ENCODE measurements around the gene LRRC27.

The LRRC27 gene

GRCh38 chr10:132390170-132390920, 58.4 kb downstream of the LRRC27 start:
- DNase-seq (ENCODE audit: low read depth in 2 of 2) = no peak

DNA sequence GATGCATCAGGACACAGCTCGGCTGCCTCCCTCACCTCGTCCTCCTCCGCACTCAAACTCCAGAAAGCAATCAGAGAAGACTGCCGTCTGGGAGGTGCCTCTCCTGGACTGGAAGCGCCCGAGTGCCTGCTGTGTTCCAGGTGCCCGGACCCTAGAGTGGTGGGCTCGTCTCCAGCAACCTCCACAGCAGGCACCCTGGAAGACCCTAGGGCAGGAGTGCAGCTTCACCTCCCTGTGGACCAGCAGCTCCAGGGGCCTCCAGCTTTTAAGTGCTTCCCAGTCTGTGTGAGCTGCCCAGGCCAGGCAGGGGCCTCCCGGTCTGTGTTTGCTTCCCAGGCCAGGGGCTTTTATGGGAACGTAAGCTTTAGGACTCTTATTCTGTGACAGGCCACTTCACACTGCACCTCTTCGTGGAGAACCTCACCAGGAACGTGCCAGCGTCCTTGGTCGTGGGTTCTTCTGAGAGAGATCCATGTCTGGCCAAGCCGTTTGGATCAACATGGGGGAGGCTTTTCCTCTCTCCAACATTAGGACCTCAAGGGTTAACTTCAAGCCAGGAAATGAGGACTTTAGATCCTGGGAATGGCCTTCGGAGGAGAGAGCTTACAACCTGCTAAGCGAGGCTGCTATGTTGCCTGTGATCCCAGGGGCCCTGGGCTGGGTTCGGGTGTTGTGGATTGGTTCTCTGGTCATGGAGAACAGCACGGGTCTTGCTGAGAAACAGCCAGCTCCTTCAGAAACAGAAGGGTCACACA, 59.1 kb downstream of the LRRC27 start:
- no peak for DNase-seq (ENCODE audit: low read depth in 2 of 2)

DNA sequence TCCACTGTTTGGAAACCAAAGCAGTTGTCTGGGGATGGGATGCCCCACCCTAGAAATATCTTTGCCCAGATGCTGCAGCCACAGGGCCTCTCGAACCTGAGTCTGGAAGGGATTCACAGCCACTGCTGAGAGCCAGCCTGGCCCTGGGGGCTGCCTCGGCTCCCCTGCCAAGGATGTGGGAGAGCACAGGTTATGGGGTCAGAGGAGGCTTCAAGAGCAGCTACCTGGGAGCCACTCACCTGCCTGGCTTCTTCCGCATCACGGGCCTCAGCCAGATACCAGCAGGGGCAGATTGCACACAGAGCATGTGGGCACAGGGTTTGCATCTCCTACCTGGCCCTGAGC, 59.7 kb downstream of the LRRC27 start:
- no peak for DNase-seq (ENCODE audit: low read depth in 2 of 2)

DNA sequence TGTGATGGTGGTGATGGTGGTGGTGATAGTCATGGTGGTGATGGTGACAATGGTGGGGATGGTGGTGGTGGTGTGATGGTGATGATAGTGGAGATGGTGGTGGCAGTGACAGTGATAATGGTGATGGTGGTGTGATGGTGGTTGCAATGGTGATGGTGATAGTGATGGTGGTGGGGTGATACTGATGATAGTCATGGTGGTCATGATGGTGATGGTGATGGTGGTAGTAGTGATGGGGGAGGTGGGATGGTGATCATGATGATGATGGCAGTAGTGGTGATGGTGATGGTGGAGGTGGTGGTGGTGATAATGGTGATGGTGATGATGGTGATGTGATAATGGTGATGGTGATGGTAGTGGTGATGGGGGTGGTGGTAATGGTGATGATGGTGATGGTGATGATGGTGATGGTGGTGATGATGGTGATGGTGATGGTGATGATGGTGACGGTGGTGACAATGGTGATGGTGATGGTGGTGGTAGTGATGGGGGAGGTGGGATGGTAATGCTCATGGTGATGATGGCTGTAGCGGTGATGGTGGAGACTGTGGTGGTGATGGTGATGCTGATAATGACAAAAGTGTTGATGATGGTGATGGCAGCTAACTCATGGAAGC, 60.3 kb downstream of the LRRC27 start:
- DNase-seq (ENCODE audit: low read depth in 2 of 2) = no peak

DNA sequence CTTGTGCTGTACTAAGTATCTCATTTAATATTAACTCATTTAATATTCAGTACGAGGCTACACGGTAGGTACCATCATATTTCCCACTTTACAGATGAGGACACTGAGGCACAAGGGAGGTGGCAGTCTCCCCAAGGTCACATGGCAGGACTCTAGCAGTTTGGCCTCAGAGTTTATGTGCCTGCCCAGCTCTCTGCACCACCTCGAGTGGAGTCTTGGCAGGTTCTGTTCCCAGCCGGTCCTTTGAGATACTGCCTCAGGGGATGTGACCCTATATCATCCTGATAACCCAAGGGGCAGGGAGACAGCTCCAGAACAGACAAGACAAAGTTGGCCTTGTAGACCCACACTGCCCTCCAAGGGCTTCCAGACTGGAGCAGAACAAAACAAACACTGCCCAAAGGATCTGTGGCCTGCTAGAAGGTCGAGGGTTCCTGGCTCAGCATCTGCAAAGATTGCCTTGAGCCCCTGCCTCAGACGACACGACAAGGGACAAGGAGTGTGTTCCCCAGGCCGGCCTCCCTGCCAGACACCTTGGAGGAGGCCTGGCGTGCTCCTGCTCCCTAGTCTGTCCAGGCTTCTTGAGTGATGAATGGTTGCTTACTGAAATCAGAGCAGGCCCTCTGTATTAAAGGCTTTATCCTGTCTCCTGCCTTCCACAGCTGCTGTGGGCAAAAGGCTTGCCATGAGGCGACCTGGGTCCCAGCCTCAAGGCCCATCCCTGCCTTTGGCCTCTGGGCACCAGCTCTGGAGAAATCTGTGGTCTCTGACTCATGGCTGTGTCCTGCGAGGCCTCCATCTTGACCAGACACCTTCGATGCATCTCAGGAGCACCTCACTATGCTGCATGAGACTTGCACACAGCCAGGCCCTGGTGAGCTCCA, 61.1 kb downstream of the LRRC27 start:
- no peak for DNase-seq (ENCODE audit: low read depth in 2 of 2)

DNA sequence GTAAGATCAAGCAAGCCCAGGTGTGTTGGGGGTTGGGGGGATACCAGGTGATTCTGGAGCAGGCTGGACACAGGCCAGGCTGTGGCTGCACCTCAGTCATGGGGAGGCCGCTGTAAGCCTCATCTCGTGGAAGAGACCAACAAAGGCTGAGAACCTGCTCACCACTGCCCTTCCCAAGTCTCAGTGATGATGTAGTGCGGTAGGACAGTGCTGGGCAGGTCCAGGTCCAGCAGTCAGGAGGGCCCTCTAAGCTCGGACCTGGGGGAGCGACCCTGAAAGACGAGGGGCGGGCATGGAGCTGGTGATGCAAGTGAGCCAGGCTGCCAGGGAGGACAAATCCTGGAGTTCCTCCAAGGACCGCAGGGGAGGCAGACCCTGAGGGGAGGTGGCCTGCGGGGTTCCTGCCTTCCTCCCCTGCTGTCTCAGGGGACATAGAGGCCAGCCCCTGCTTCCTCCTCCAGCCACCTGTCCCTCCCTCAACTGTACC, 61.7 kb downstream of the LRRC27 start:
- no peak for DNase-seq (ENCODE audit: low read depth in 2 of 2)

GRCh38 chr10:132394201-132394811, 62.3 kb downstream of the LRRC27 start:
- no peak for DNase-seq (ENCODE audit: low read depth in 2 of 2)

DNA sequence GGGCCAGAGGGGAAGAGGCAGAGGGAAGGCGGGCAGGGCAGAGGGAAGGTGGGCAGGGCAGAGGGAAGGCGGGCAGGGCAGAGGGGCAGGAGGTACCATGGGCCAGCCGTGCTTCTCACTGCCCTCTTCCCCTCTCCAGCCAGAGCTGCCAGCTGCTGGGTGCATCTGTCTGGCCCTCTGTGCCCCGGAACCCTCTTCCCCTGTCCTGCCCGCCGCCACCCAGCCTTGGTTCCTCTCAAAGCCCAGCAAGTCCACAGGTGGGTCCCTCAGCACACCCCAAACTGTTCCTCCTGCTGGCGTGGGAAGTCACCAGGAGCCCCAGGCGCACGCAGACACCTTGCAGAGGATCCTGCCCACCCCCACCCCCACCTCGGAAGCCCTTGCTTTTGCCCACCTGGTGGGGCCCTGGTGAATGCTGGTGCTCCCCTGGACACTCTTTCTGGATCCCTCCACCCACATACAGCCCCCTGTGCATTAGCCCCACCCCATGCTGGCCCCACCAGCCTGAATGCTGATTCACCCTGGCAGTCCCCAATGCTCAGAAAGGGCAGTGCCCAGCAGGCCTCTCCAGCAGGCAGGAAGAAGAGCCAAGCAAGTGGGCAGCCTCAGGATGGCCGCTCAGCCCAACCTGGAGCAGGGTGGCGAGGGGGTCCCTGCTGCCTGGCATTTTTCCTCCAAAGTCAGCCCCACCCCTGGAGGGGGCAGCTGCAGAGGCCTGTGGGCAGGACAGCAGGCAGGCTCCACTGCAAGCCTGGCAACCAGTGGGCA, 63.1 kb downstream of the LRRC27 start:
- no peak for DNase-seq (ENCODE audit: low read depth in 2 of 2)

GRCh38 chr10:132395704-132396493, 63.9 kb downstream of the LRRC27 start:
- DNase-seq (ENCODE audit: low read depth in 2 of 2) = no peak

DNA sequence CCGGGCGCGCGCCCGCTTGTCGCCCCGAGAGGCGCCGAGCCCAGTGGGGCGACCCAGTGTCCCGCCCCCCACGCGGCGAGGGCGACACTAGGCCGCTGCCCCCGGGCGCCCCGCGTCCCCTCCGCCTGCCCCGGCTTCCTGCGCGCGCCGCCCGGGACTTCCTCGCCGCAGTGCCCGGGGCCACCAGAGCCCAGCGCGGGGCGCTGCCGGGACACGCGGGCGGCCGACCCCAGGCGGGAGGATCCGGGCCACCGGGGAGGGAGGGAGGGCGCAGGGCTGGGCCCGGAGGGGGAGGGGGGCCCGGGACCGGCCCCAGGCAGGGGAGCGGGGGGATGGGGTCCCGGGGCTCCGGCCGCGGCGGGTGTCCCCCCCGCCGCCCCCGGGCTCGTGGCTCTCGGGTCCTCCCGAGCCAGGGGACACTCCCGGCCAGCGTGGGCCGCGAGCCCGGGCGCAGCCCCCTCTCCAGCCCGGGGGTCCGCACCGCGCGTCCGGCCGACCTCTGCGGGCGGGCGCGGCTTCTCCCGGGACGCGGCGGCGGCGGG, 64.6 kb downstream of the LRRC27 start:
- DNase-seq (ENCODE audit: low read depth in 2 of 2) = peak; percentile 29

GRCh38 chr10:132397036-132397541, 65.1 kb downstream of the LRRC27 start, which contains the start of gene PWWP2B:
Gene PWWP2B, plus strand, starts transcription at chr10:132397200. Its CDS starts 27 bp downstream, at chr10:132397227.
- peak; percentile 25 to 27 for DNase-seq (ENCODE audit: low read depth in 2 of 2)

DNA sequence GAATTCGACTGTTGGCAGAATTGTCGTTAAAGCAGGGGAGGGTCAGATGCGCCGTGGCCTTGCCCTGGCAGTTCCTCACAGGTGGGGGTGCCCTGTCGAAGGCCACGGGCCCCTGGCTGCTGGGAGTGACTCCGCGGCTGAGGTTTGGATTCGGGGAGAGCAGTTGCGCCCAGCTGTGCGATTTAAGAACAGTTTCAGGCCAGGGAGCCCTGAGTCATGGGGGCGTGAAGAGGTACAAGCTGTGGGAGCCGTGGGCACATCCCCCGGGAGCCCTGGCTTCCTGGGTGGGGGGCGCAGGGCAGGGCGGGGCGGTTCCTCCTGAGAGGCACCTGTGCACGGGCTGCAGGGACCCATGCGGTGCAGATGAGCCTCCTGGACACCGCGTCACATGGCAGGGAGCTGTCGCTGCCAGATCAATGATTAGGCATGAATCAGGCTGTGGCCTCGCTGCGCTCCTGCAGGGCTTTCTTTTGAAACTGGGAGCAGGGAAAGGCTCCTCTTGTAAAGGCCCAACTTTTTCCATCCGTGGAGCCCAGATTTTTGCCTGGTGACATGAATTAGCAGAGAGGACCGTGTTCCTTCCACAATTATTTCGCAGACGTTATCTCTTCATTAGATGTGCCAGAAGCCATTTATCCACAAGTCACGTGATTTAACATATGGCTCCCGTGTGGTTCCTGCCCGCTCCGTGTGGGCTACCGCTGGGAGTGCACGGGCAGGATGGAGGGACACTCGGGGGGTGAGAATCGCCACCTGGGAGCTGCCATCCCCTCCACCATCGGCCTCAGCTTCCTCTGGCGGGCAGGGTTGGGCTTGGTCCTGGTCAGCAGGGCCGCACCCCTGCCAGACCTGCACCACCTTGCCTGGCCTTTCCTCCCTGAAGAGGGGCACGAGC, 65.9 kb downstream of the LRRC27 start:
- peak in 1 of 2 donors; percentile 34 for DNase-seq (ENCODE audit: low read depth in 2 of 2)

- DNase-seq (ENCODE audit: low read depth in 2 of 2) = no peak
These were observed 66.6 kb downstream of the LRRC27 start for GRCh38 chr10:132398566-132398991.

DNA sequence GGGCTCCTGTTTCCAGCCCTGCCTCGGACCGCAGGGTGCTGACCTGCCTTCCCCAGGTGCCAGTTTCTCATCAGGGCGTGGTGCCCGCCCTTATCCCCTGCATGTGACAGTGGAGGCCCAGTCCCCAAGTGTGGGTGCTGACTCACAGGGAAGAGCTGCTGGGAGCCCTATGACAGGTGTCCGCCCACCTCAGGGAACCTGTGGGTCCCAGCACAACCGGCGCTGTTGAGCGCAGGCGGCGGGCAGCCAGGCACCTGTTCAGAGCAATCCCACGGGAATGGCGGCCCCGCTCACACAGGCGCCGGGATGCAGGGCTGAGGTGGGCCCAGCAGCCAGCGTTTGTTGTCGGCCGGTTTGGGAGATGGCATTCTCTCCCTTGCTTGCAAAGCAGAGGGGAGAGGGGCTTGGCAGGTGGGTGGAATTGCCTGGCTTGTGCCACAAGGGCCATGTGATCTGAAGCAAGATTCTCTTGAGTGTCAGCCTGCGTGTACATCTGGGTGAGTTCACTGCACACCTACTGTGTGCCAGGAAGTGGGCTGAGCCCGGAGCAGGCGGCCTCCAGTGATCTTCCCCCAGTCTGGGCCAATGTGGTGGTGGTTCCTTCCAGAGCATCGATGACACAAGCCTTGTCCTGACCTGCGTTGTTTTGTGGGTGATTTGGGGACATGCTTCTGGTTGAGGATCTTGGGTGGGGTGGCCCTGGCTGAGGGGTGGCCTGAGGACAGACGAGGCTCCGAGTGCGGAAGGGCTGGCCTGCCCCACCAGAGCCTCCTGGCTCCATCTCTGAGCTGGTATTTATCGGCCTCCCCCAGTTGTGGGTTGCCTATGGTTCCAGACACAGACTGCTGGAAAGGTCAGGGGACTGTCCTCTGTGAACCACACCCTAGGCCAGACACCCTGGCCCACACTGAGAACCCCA, 67.4 kb downstream of the LRRC27 start:
- no peak for DNase-seq (ENCODE audit: low read depth in 2 of 2)

DNA sequence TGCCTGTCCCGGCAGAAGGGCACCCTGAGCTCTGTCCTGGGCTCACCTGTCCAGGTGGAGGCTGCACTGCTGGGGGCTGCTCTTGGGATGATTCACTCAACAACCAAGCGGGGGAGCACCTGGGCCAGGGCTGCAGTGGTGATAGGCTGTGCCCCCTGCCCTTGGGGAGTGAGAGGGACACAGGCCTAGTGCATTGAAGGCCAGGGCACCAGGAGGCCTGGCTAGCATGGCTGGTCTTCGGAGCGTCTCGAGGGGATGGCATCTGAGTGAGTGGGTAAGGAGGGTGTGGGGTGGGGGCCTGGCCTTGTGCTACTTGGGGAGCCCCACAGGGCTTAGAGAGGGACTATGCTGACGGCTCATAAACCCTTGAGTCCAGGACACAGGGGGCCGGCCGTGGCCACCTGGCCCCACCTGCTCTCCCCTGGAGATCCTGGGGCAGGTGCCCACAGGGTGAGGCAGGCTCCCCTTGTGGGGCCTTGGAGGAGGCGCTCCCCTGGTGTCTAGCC, 68.1 kb downstream of the LRRC27 start:
- no peak for DNase-seq (ENCODE audit: low read depth in 2 of 2)

GRCh38 chr10:132400547-132401151, 68.7 kb downstream of the LRRC27 start:
- DNase-seq (ENCODE audit: low read depth in 2 of 2) = no peak
